ENCODE results near the gene BID. TPM values are rescaled to one million over a fixed set of nuclear protein-coding genes. Genes with fewer than 3 reads are reported as not detected.

Gene BID
- total and polyA plus RNA-seq, 10 of the 15 experiments (the other 5 are each of a cell fraction or from before 2014, with no cell fraction given): 7.9 to 241 (median 136) TPM

DNA sequence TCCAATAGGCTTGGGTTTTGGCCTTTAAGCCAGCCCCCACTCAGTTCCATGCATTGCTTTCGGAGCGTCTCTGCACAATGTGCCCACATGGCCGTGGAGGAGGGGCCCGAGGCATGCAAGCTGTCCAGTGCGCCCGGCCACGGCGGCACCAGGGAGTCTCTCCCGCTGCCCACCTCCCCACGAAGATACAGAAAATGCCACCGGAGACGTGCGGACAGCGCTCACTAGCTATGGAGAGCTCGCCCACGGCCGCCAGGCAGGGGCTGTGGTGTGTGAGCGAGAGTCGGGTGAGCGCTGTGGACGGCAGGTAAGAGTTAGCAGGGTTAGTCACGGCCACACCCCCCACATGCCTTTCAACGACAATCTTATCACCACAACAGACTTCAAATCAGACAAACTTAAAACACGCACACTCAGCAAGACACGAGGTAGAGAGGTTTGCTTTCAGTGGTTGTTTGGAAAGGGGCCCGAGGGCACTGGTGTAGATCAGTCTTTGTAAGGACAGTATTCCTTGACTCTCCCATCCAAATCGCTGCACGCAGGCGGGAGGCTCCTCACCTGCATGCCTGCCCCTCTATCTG lies 18.7 kb upstream of the BID start:
- no peaks in the 10 kb centered on the region for H3K9me3 ChIP-seq (replicated peaks; ENCODE audit: control insufficient read depth, insufficient read depth, low read length)
- CTCF ChIA-PET: interaction anchor here (1.1 to 1.7 kb wide), 5 partner anchors 11 to 283 kb away, joined by 3 to 7 read pairs (median 4); no protein-coding TSS in a partner anchor
- WGBS (ENCODE audit: insufficient coverage, insufficient replicate concordance, low lambda C conversion rate, missing lambda C conversion rate): 92% methylated on average over 29 of the region's 29 CpGs
- no peak overlapping the region for H2AFZ ChIP-seq (ENCODE audit: control insufficient read depth, low read depth, low read length)
- SMC1A ChIA-PET (ENCODE audit: uncharacterized antibody, unreplicated experiment): interaction anchor here (0.6 kb wide), 1 partner anchor 358 kb away, joined by 3 read pairs; no protein-coding TSS in a partner anchor
- no TSS peak for BruUV-seq (replicated peaks)
- RAD21 ChIA-PET (ENCODE audit: unreplicated experiment): interaction anchor here (1.9 kb wide), 1 partner anchor 283 kb away, joined by 5 read pairs; no protein-coding TSS in a partner anchor
- no peak overlapping the region for H3K4me2 ChIP-seq (ENCODE audit: control insufficient read depth, insufficient read depth)
- in situ Hi-C loops (cut with MboI): no loop called here
- peaks cover 52% of the 10 kb centered on the region for H3K4me1 ChIP-seq (ENCODE audit: control insufficient read depth, insufficient read depth, low read length)
- H3K79me2 ChIP-seq (ENCODE audit: control insufficient read depth, insufficient read depth, low read length): peaks cover 20% of the 10 kb centered on the region
- intact Hi-C loops (cut with micrococcal nuclease; ENCODE audit: unreplicated experiment): no loop called here
- ATAC-seq: no peak
- no peak overlapping the region for H3K27ac ChIP-seq (ENCODE audit: control insufficient read depth, insufficient read depth)
- TF ChIP-seq TCF3 (IDR thresholded peaks at IDR 0.05; ENCODE audit: borderline replicate concordance, insufficient read depth, low read depth, low read length) (0 out of 2 replicates have a peak, but pooled peaks have one; percentile 23), SREBF1 (IDR thresholded peaks at IDR 0.05; ENCODE audit: low read length) (no peak), ETV6 (conservative IDR thresholded peaks at IDR 0.05 in 1 of 2, IDR thresholded peaks at IDR 0.05 in 1 of 2; ENCODE audit: borderline replicate concordance in 1 of 2, low read depth in 1 of 2) (no peak), CEBPB (IDR thresholded peaks at IDR 0.05; ENCODE audit: borderline replicate concordance in 1 of 2, low read depth in 2 of 2, low read length in 2 of 2) (no peak), CHD1 (IDR thresholded peaks at IDR 0.05; ENCODE audit: low read depth, low read length) (no peak)
- TF ChIP-seq, protein P1, sequence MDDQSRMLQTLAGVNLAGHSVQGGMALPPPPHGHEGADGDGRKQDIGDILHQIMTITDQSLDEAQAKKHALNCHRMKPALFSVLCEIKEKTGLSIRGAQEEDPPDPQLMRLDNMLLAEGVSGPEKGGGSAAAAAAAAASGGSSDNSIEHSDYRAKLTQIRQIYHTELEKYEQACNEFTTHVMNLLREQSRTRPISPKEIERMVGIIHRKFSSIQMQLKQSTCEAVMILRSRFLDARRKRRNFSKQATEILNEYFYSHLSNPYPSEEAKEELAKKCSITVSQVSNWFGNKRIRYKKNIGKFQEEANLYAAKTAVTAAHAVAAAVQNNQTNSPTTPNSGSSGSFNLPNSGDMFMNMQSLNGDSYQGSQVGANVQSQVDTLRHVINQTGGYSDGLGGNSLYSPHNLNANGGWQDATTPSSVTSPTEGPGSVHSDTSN (IDR thresholded peaks at IDR 0.05; ENCODE audit: insufficient replicate concordance, low read depth, low read length): peak; percentile 8
- TF ChIP-seq, protein P2, sequence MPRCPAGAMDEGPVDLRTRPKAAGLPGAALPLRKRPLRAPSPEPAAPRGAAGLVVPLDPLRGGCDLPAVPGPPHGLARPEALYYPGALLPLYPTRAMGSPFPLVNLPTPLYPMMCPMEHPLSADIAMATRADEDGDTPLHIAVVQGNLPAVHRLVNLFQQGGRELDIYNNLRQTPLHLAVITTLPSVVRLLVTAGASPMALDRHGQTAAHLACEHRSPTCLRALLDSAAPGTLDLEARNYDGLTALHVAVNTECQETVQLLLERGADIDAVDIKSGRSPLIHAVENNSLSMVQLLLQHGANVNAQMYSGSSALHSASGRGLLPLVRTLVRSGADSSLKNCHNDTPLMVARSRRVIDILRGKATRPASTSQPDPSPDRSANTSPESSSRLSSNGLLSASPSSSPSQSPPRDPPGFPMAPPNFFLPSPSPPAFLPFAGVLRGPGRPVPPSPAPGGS (IDR thresholded peaks at IDR 0.05; ENCODE audit: borderline replicate concordance, insufficient read depth, low read depth, low read length, poor library complexity, severe bottlenecking): peak; percentile 84
- no peak for DNase-seq (ENCODE audit: low read depth, low spot score)
- H3K27me3 ChIP-seq (replicated peaks in 1 of 2; ENCODE audit: control insufficient read depth in 2 of 2, insufficient read depth in 2 of 2, low read length in 1 of 2): no peaks in the 10 kb centered on the region
- POLR2A ChIA-PET: interaction anchor here (0.5 kb wide), 1 partner anchor 376 kb away, joined by 3 read pairs; no protein-coding TSS in a partner anchor
- H3K36me3 ChIP-seq (ENCODE audit: control insufficient read depth in 2 of 2, insufficient read depth in 2 of 2, low read length in 1 of 2): peaks cover 0 to 12% of the 10 kb centered on the region in 2 experiments; a peak in 2 of 4 replicates
- no peak for FAIRE-seq
- H3K9ac ChIP-seq (ENCODE audit: control insufficient read depth, insufficient read depth, low read length): no peak overlapping the region
- H3K4me3 ChIP-seq: no peak overlapping the region
- no peaks in the 10 kb centered on the region for H4K20me1 ChIP-seq (ENCODE audit: control insufficient read depth, insufficient read depth)

All from GM12878 (cell line).